ENCODE results near the gene BAD.

BAD gene

GRCh38 chr11:64296830-64297698, 12.6 kb upstream of the BAD start:
- Mint-ChIP-seq H3K27ac (no peak overlapping the region), H3K4me1 (ENCODE audit: low read depth) (peaks cover 53% of the 10 kb centered on the region), H3K27me3 (peaks cover 94% of the 10 kb centered on the region), H3K36me3 (ENCODE audit: low read depth) (no peaks in the 10 kb centered on the region), H3K4me3 (no peak overlapping the region), H3K9me3 (no peaks in the 10 kb centered on the region)
- intact Hi-C loops (cut with micrococcal nuclease) = no loop called here

GRCh38 chr11:64296236-64296635, 11.8 kb upstream of the BAD start:
- no peak overlapping the region for H3K27ac Mint-ChIP-seq
- no peaks in the 10 kb centered on the region for H3K9me3 Mint-ChIP-seq
- intact Hi-C loops (cut with micrococcal nuclease) = no loop called here
- no peak overlapping the region for H3K4me3 Mint-ChIP-seq
- peaks cover 90% of the 10 kb centered on the region for H3K27me3 Mint-ChIP-seq
- H3K36me3 Mint-ChIP-seq (ENCODE audit: low read depth) = no peaks in the 10 kb centered on the region
- peaks cover 53% of the 10 kb centered on the region for H3K4me1 Mint-ChIP-seq (ENCODE audit: low read depth)

GRCh38 chr11:64295760-64296159, 11.3 kb upstream of the BAD start:
- intact Hi-C loops (cut with micrococcal nuclease) = no loop called here
- Mint-ChIP-seq H3K9me3 (no peaks in the 10 kb centered on the region), H3K4me3 (no peak overlapping the region), H3K4me1 (ENCODE audit: low read depth) (peaks cover 54% of the 10 kb centered on the region), H3K36me3 (ENCODE audit: low read depth) (no peaks in the 10 kb centered on the region), H3K27ac (no peak overlapping the region), H3K27me3 (peaks cover 92% of the 10 kb centered on the region)

GRCh38 chr11:64294774-64295173, 10.3 kb upstream of the BAD start:
- H3K27ac Mint-ChIP-seq = peak overlapping the region; percentile 24
- intact Hi-C loops (cut with micrococcal nuclease) = no loop called here
- H3K4me1 Mint-ChIP-seq (ENCODE audit: low read depth) = peaks cover 47% of the 10 kb centered on the region
- H3K36me3 Mint-ChIP-seq (ENCODE audit: low read depth) = no peaks in the 10 kb centered on the region
- H3K4me3 Mint-ChIP-seq = no peak overlapping the region
- H3K27me3 Mint-ChIP-seq = peaks cover 92% of the 10 kb centered on the region
- no peaks in the 10 kb centered on the region for H3K9me3 Mint-ChIP-seq

- Mint-ChIP-seq H3K9me3 (no peaks in the 10 kb centered on the region), H3K27me3 (peaks cover 85% of the 10 kb centered on the region), H3K27ac (peak overlapping the region; percentile 50), H3K36me3 (ENCODE audit: low read depth) (peaks cover 18% of the 10 kb centered on the region), H3K4me3 (peak overlapping the region; percentile 66), H3K4me1 (ENCODE audit: low read depth) (peaks cover 30% of the 10 kb centered on the region)
- intact Hi-C loops (cut with micrococcal nuclease) = no loop called here
Measured at GRCh38 chr11:64292460-64293254, 8.2 kb upstream of the BAD start.

GRCh38 chr11:64291752-64292459, 7.4 kb upstream of the BAD start:
- Mint-ChIP-seq H3K4me1 (ENCODE audit: low read depth) (peaks cover 25% of the 10 kb centered on the region), H3K27me3 (peaks cover 79% of the 10 kb centered on the region), H3K36me3 (ENCODE audit: low read depth) (peaks cover 21% of the 10 kb centered on the region), H3K27ac (peak overlapping the region; percentile 50), H3K9me3 (no peaks in the 10 kb centered on the region), H3K4me3 (peak overlapping the region; percentile 66)
- intact Hi-C loops (cut with micrococcal nuclease) = no loop called here

GRCh38 chr11:64291262-64291751, 6.8 kb upstream of the BAD start, which contains the start of gene KCNK4:
TSS of gene KCNK4 (plus strand) at chr11:64291302. CDS start at chr11:64293019, 1,717 bp downstream.
- Mint-ChIP-seq H3K27ac (no peak within 1 kb of the TSS), H3K36me3 (ENCODE audit: low read depth) (peaks cover 21% of the 10 kb centered on the region), H3K4me1 (ENCODE audit: low read depth) (peaks cover 25% of the 10 kb centered on the region), H3K27me3 (peaks cover 73% of the 10 kb centered on the region), H3K9me3 (no peaks in the 10 kb centered on the region), H3K4me3 (peak within 1 kb of the TSS; percentile 25)
- intact Hi-C loops (cut with micrococcal nuclease) = no loop called here

GRCh38 chr11:64290352-64291261, 6.1 kb upstream of the BAD start:
- peaks cover 22% of the 10 kb centered on the region for H3K36me3 Mint-ChIP-seq (ENCODE audit: low read depth)
- H3K27me3 Mint-ChIP-seq = peaks cover 66% of the 10 kb centered on the region
- H3K9me3 Mint-ChIP-seq = no peaks in the 10 kb centered on the region
- peak overlapping the region; percentile 0 for H3K4me3 Mint-ChIP-seq
- no peak overlapping the region for H3K27ac Mint-ChIP-seq
- H3K4me1 Mint-ChIP-seq (ENCODE audit: low read depth) = peaks cover 26% of the 10 kb centered on the region
- intact Hi-C loops (cut with micrococcal nuclease) = no loop called here

- H3K27ac Mint-ChIP-seq = no peak overlapping the region
- peaks cover 36% of the 10 kb centered on the region for H3K36me3 Mint-ChIP-seq (ENCODE audit: low read depth)
- peaks cover 50% of the 10 kb centered on the region for H3K27me3 Mint-ChIP-seq
- H3K4me3 Mint-ChIP-seq = no peak overlapping the region
- peaks cover 30% of the 10 kb centered on the region for H3K4me1 Mint-ChIP-seq (ENCODE audit: low read depth)
- intact Hi-C loops (cut with micrococcal nuclease) = no loop called here
- no peaks in the 10 kb centered on the region for H3K9me3 Mint-ChIP-seq
Measured at GRCh38 chr11:64289002-64289564, 4.6 kb upstream of the BAD start.

- H3K36me3 Mint-ChIP-seq (ENCODE audit: low read depth) = peaks cover 37% of the 10 kb centered on the region
- intact Hi-C loops (cut with micrococcal nuclease) = no loop called here
- H3K27ac Mint-ChIP-seq = no peak overlapping the region
- H3K27me3 Mint-ChIP-seq = peaks cover 43% of the 10 kb centered on the region
- H3K4me1 Mint-ChIP-seq (ENCODE audit: low read depth) = peaks cover 37% of the 10 kb centered on the region
- H3K9me3 Mint-ChIP-seq = no peaks in the 10 kb centered on the region
- no peak overlapping the region for H3K4me3 Mint-ChIP-seq
Measured at GRCh38 chr11:64288353-64288750, 3.9 kb upstream of the BAD start.

GRCh38 chr11:64287676-64288352, 3.3 kb upstream of the BAD start:
- H3K27me3 Mint-ChIP-seq = peaks cover 38% of the 10 kb centered on the region
- no peak overlapping the region for H3K27ac Mint-ChIP-seq
- intact Hi-C loops (cut with micrococcal nuclease) = no loop called here
- no peak overlapping the region for H3K4me3 Mint-ChIP-seq
- H3K4me1 Mint-ChIP-seq (ENCODE audit: low read depth) = peaks cover 42% of the 10 kb centered on the region
- H3K36me3 Mint-ChIP-seq (ENCODE audit: low read depth) = peaks cover 42% of the 10 kb centered on the region
- no peaks in the 10 kb centered on the region for H3K9me3 Mint-ChIP-seq

GRCh38 chr11:64286801-64287159, 2.3 kb upstream of the BAD start:
- Mint-ChIP-seq H3K27ac (peak overlapping the region; percentile 13), H3K36me3 (ENCODE audit: low read depth) (peaks cover 52% of the 10 kb centered on the region), H3K27me3 (peaks cover 31% of the 10 kb centered on the region), H3K4me1 (ENCODE audit: low read depth) (peaks cover 42% of the 10 kb centered on the region), H3K9me3 (no peaks in the 10 kb centered on the region), H3K4me3 (peak overlapping the region; percentile 76)
- intact Hi-C loops (cut with micrococcal nuclease) = no loop called here
